ENCODE results near the gene HLCS.

Gene HLCS

GRCh38 chr21:36914244-36915013, 52.0 kb downstream of the HLCS start:
- no peak for DNase-seq (ENCODE audit: low read depth)

GRCh38 chr21:36913247-36914169, 53.0 kb downstream of the HLCS start:
- no peak for DNase-seq (ENCODE audit: low read depth)

GRCh38 chr21:36910581-36911307, 55.7 kb downstream of the HLCS start:
- no peak for DNase-seq (ENCODE audit: low read depth)

- DNase-seq (ENCODE audit: low read depth) = no peak
Measured at GRCh38 chr21:36909901-36910561, 56.4 kb downstream of the HLCS start.

GRCh38 chr21:36909423-36909822, 57.0 kb downstream of the HLCS start:
- DNase-seq (ENCODE audit: low read depth) = no peak

GRCh38 chr21:36908260-36908908, 58.1 kb downstream of the HLCS start:
- DNase-seq (ENCODE audit: low read depth) = no peak

GRCh38 chr21:36904093-36904666, 62.3 kb downstream of the HLCS start:
- DNase-seq (ENCODE audit: low read depth) = no peak

GRCh38 chr21:36902793-36903192, 63.7 kb downstream of the HLCS start:
- no peak for DNase-seq (ENCODE audit: low read depth)

- DNase-seq (ENCODE audit: low read depth) = no peak
Measured at GRCh38 chr21:36902331-36902730, 64.1 kb downstream of the HLCS start.

GRCh38 chr21:36901575-36901974, 64.9 kb downstream of the HLCS start:
- DNase-seq (ENCODE audit: low read depth) = no peak

- DNase-seq (ENCODE audit: low read depth) = no peak
Measured at GRCh38 chr21:36893581-36893980, 72.9 kb downstream of the HLCS start.

- DNase-seq (ENCODE audit: low read depth) = no peak
Measured at GRCh38 chr21:36892201-36892600, 74.3 kb downstream of the HLCS start.

- no peak for DNase-seq (ENCODE audit: low read depth)
Measured at GRCh38 chr21:36891692-36892091, 74.8 kb downstream of the HLCS start.

GRCh38 chr21:36891121-36891520, 75.3 kb downstream of the HLCS start:
- DNase-seq (ENCODE audit: low read depth) = no peak

GRCh38 chr21:36890086-36890485, 76.4 kb downstream of the HLCS start:
- no peak for DNase-seq (ENCODE audit: low read depth)

GRCh38 chr21:36889401-36889800, 77.1 kb downstream of the HLCS start:
- no peak for DNase-seq (ENCODE audit: low read depth)

- DNase-seq (ENCODE audit: low read depth) = no peak
Measured at GRCh38 chr21:36888466-36888865, 78.0 kb downstream of the HLCS start.

GRCh38 chr21:36887963-36888362, 78.5 kb downstream of the HLCS start:
- DNase-seq (ENCODE audit: low read depth) = no peak

- DNase-seq (ENCODE audit: low read depth) = no peak
Measured at GRCh38 chr21:36883532-36884486, 82.7 kb downstream of the HLCS start.

GRCh38 chr21:36882776-36883175, 83.7 kb downstream of the HLCS start:
- DNase-seq (ENCODE audit: low read depth) = no peak
